Neural cell (in vitro differentiated cells): ENCODE measurements around the gene GDI2. TPM values are rescaled to one million over a fixed set of nuclear protein-coding genes. Genes with fewer than 3 reads are reported as not detected.
"Not testable (repeated sequence)": the region's sequence is repeated elsewhere in the genome, so short reads cannot be mapped to it uniquely, and the experiment has no call there.

Experiments
- H2AFZ ChIP-seq: fragments of 200-600, 300-800 bp; sonication (generic), shearing (Covaris generic); 2 replicates; pipeline ENCODE4 v1.6.0; 2014; ENCODE audit warnings: low read depth, mild to moderate bottlenecking, antibody characterized with exemption, low read length, moderate library complexity
- H3F3A ChIP-seq: fragments of 200-600 bp; shearing (Covaris generic); 2 replicates; pipeline ENCODE4 v1.6.1; 2016; ENCODE audit warnings: mild to moderate bottlenecking, moderate library complexity, mixed read lengths, antibody characterized with exemption, low read length; ENCODE audit not compliant: insufficient read depth, poor library complexity, severe bottlenecking
- H3K27ac ChIP-seq: fragments of 200-600, 300-800 bp; sonication (generic), shearing (Covaris generic); 2 replicates; pipeline ENCODE4 v1.5.1; 2014; ENCODE audit warnings: mild to moderate bottlenecking, low read length, moderate library complexity
- H3K27me3 ChIP-seq: fragments of 300-800, 200-600 bp; sonication (generic), shearing (Covaris generic); 2 replicates; pipeline ENCODE4 v1.6.0; 2014; ENCODE audit warnings: mild to moderate bottlenecking, low read depth, low read length, moderate library complexity; ENCODE audit not compliant: insufficient read depth
- H3K36me3 ChIP-seq: fragments of 300-800, 200-600 bp; sonication (generic), shearing (Covaris generic); 2 replicates; pipeline ENCODE4 v1.5.1; 2014; ENCODE audit warnings: mild to moderate bottlenecking, antibody characterized with exemption, low read length, moderate library complexity; ENCODE audit not compliant: insufficient read depth
- H3K4me2 ChIP-seq: fragments of 300-800, 200-600 bp; sonication (generic), shearing (Covaris generic); 2 replicates; pipeline ENCODE4 v1.6.0; 2014; ENCODE audit warnings: mild to moderate bottlenecking, low read length
- H3K4me3 ChIP-seq: fragments of 300-800, 200-600 bp; sonication (generic), shearing (Covaris generic); 2 replicates; pipeline ENCODE4 v1.5.1; 2014; ENCODE audit warnings: mild to moderate bottlenecking, low read length, moderate library complexity
- H3K79me2 ChIP-seq: fragments of 200-600 bp; shearing (Covaris generic); replicated peaks from 2 replicates; pipeline ENCODE4 v1.6.0; 2014; ENCODE audit warnings: mild to moderate bottlenecking, low read length, moderate library complexity; ENCODE audit not compliant: insufficient read depth
- H3K9ac ChIP-seq: fragments of 300-800, 200-600 bp; sonication (generic), shearing (Covaris generic); 2 replicates; pipeline ENCODE4 v1.6.1; 2016; ENCODE audit warnings: mild to moderate bottlenecking, low read length, mixed read lengths
- H3K9me2 ChIP-seq: fragments of 200-600 bp; shearing (Covaris generic); 2 replicates; pipeline ENCODE4 v1.6.1; 2016; ENCODE audit warnings: mild to moderate bottlenecking, low read length, mixed read lengths; ENCODE audit not compliant: insufficient read depth
- H3K9me3 ChIP-seq: fragments of 200-600, 300-800 bp; sonication (generic), shearing (Covaris generic); 2 replicates; pipeline ENCODE4 v1.6.1; 2016; ENCODE audit warnings: mild to moderate bottlenecking, mixed run types, low read length, moderate library complexity, mixed read lengths
- H4K20me1 ChIP-seq: fragments of 200-600 bp; shearing (Covaris generic); 2 replicates; pipeline ENCODE4 v1.6.1; 2016; ENCODE audit warnings: mild to moderate bottlenecking, mixed run types; ENCODE audit not compliant: insufficient read depth
- CTCF ChIP-seq: fragments of 450-650 bp; IDR thresholded peaks from 2 replicates; pipeline ENCODE4 v1.5.1; 2014; ENCODE audit warnings: antibody characterized with exemption, mild to moderate bottlenecking, moderate library complexity; ENCODE audit not compliant: poor library complexity, severe bottlenecking
- EP300 ChIP-seq: fragments of 450-650 bp; conservative IDR thresholded peaks from 2 replicates; pipeline ENCODE4 v1.6.1; 2014; ENCODE audit warnings: antibody characterized with exemption, mild to moderate bottlenecking, moderate library complexity; ENCODE audit not compliant: poor library complexity, severe bottlenecking
- EZH2 ChIP-seq: fragments of 200-600, 300-800 bp; shearing (Covaris generic), sonication (generic); IDR thresholded peaks from 2 replicates; pipeline ENCODE4 v1.6.1; 2014; ENCODE audit warnings: antibody characterized with exemption, low read length, borderline replicate concordance, mild to moderate bottlenecking; ENCODE audit not compliant: insufficient read depth, poor library complexity, severe bottlenecking
- MXI1 ChIP-seq: fragments of 450-650 bp; conservative IDR thresholded peaks from 2 replicates; pipeline ENCODE4 v1.6.1; 2014; ENCODE audit warnings: antibody characterized with exemption, mild to moderate bottlenecking; ENCODE audit not compliant: poor library complexity, severe bottlenecking
- POLR2AphosphoS5 ChIP-seq: IDR thresholded peaks from 2 replicates; pipeline ENCODE4 v1.6.1; 2012
- RAD21 ChIP-seq: fragments of 450-650 bp; conservative IDR thresholded peaks from 2 replicates; pipeline ENCODE4 v1.6.1; 2014; ENCODE audit warnings: antibody characterized with exemption, mild to moderate bottlenecking, moderate library complexity
- SMC3 ChIP-seq: fragments of 450-650 bp; conservative IDR thresholded peaks from 2 replicates; pipeline ENCODE4 v1.6.1; 2014; ENCODE audit warnings: antibody characterized with exemption, mild to moderate bottlenecking, moderate library complexity; ENCODE audit not compliant: poor library complexity
- TAF1 ChIP-seq: IDR thresholded peaks from 2 replicates; pipeline ENCODE4 v1.6.1; 2012; ENCODE audit warnings: low read depth
- polyA plus RNA-seq: library from polyadenylated mRNA; depleted of rRNA; stranded (reverse); fragments of >200 nt; gene quantifications from 2 replicates; pipeline ENCODE4 v1.2.3, GENCODE V29; 2014
- TF ChIP-seq, protein P1 (sequence below): IDR thresholded peaks from 2 replicates; pipeline ENCODE4 v1.6.1; 2012; ENCODE audit warnings: borderline replicate concordance

Gene GDI2
- polyA plus RNA-seq, 1 donor from 2014 or later = 352 TPM

- H4K20me1 ChIP-seq = no peaks in the 10 kb centered on the region
- H3K36me3 ChIP-seq = no peaks in the 10 kb centered on the region
- H3K9ac ChIP-seq = no peak overlapping the region
- TF ChIP-seq RAD21 = no peak
- no peak for TF ChIP-seq EZH2
- TF ChIP-seq POLR2AphosphoS5 = no peak
- no peak for TF ChIP-seq SMC3
- TF ChIP-seq, protein P1, sequence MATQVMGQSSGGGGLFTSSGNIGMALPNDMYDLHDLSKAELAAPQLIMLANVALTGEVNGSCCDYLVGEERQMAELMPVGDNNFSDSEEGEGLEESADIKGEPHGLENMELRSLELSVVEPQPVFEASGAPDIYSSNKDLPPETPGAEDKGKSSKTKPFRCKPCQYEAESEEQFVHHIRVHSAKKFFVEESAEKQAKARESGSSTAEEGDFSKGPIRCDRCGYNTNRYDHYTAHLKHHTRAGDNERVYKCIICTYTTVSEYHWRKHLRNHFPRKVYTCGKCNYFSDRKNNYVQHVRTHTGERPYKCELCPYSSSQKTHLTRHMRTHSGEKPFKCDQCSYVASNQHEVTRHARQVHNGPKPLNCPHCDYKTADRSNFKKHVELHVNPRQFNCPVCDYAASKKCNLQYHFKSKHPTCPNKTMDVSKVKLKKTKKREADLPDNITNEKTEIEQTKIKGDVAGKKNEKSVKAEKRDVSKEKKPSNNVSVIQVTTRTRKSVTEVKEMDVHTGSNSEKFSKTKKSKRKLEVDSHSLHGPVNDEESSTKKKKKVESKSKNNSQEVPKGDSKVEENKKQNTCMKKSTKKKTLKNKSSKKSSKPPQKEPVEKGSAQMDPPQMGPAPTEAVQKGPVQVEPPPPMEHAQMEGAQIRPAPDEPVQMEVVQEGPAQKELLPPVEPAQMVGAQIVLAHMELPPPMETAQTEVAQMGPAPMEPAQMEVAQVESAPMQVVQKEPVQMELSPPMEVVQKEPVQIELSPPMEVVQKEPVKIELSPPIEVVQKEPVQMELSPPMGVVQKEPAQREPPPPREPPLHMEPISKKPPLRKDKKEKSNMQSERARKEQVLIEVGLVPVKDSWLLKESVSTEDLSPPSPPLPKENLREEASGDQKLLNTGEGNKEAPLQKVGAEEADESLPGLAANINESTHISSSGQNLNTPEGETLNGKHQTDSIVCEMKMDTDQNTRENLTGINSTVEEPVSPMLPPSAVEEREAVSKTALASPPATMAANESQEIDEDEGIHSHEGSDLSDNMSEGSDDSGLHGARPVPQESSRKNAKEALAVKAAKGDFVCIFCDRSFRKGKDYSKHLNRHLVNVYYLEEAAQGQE = no peak
- TF ChIP-seq MXI1 = no peak
- TF ChIP-seq CTCF = no peak
- no peak for TF ChIP-seq TAF1
- TF ChIP-seq EP300 = no peak
- H3K4me2 ChIP-seq = no peak overlapping the region
- H3K9me2 ChIP-seq = no peaks in the 10 kb centered on the region
- H3K27ac ChIP-seq = no peak overlapping the region
- no peaks in the 10 kb centered on the region for H3K9me3 ChIP-seq
- H3F3A ChIP-seq = no peaks in the 10 kb centered on the region
- no peaks in the 10 kb centered on the region for H3K79me2 ChIP-seq
- H3K4me3 ChIP-seq = no peak overlapping the region
- no peak overlapping the region for H2AFZ ChIP-seq
- H3K27me3 ChIP-seq = no peaks in the 10 kb centered on the region
Observed at GRCh38 chr10:5828725-5829124, 15.5 kb upstream of the GDI2 start.

DNA sequence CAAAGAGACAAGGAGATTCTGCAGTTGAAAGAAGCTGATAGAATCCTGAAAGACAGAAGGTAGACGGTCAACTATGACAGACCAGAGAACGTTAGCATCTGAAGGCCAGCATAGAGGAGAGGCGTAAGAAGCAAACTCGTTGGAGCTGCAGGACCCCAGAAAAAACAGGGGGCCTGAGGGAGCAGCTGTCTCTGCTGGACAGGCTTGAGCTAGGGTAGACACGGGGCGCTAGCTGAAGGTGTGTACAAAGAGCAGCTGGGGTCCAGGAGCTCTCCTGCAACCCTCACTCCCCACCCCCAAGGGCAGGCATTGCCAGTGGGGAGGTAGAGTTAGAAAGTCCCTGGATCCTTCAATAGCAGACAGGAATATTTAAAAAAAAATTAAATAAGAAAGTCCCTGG is 14.6 kb upstream of the GDI2 start:
- H3K4me3 ChIP-seq = no peak overlapping the region
- H3F3A ChIP-seq = no peaks in the 10 kb centered on the region
- no peaks in the 10 kb centered on the region for H3K36me3 ChIP-seq
- no peak overlapping the region for H3K4me2 ChIP-seq
- no peak overlapping the region for H3K27ac ChIP-seq
- no peaks in the 10 kb centered on the region for H3K27me3 ChIP-seq
- H4K20me1 ChIP-seq = no peaks in the 10 kb centered on the region
- no peak overlapping the region for H2AFZ ChIP-seq
- H3K9me3 ChIP-seq = no peaks in the 10 kb centered on the region
- no peaks in the 10 kb centered on the region for H3K79me2 ChIP-seq
- TF ChIP-seq CTCF (no peak), TAF1 (no peak), EP300 (no peak), SMC3 (no peak), RAD21 (no peak)
- no peaks in the 10 kb centered on the region for H3K9me2 ChIP-seq
- H3K9ac ChIP-seq = no peak overlapping the region

- not testable (repeated sequence) for H3K36me3 ChIP-seq, H4K20me1 ChIP-seq, H3K79me2 ChIP-seq, H3K9me3 ChIP-seq, H3K9me2 ChIP-seq, H3K27me3 ChIP-seq, H3K4me3 ChIP-seq, H2AFZ ChIP-seq, H3K4me2 ChIP-seq, H3K27ac ChIP-seq, H3K9ac ChIP-seq, H3F3A ChIP-seq
Observed at GRCh38 chr10:5826511-5826910, 13.3 kb upstream of the GDI2 start.
